NOMO-1 treated with DMSO at 0.1 percent for 48 hours (cell line): ENCODE measurements around the gene TSTD1.
"Not testable (repeated sequence)": the region's sequence is repeated elsewhere in the genome, so short reads cannot be mapped to it uniquely, and the experiment has no call there.

ENCODE experiments used
- DNase-seq: peaks from one replicate; lab custom pipeline; 2025; ENCODE audit not compliant: unreplicated experiment; lab: John Stamatoyannopoulos, UW

The TSTD1 gene

GRCh38 chr1:161037661-161038522 is 872 bp downstream of the TSTD1 start:
- DNase-seq: no peak

- DNase-seq: no peak
These were observed 5.0 kb downstream of the TSTD1 start for GRCh38 chr1:161033751-161034150.

GRCh38 chr1:161032409-161032808 is 6.4 kb downstream of the TSTD1 start:
- DNase-seq: no peak

- DNase-seq: no peak
These were observed 6.9 kb downstream of the TSTD1 start for GRCh38 chr1:161031874-161032273.

GRCh38 chr1:161029466-161029865 is 9.3 kb downstream of the TSTD1 start:
- not testable (repeated sequence) for DNase-seq

GRCh38 chr1:161026954-161027353 is 11.8 kb downstream of the TSTD1 start:
- DNase-seq: not testable (repeated sequence)

GRCh38 chr1:161022432-161022831 is 16.3 kb downstream of the TSTD1 start:
- DNase-seq: not testable (repeated sequence)

- DNase-seq: no peak
These were observed 16.8 kb downstream of the TSTD1 start for GRCh38 chr1:161021970-161022353.

GRCh38 chr1:161021165-161021969 is 17.4 kb downstream of the TSTD1 start:
- peak; percentile 87 for DNase-seq

- peak; percentile 44 for DNase-seq
These were observed 18.1 kb downstream of the TSTD1 start, which contains the start of gene F11R for GRCh38 chr1:161020509-161021164. F11R (minus strand) TSS chr1:161021152; CDS start chr1:161021073, 79 bp downstream.

GRCh38 chr1:161019751-161020495 is 18.8 kb downstream of the TSTD1 start:
- DNase-seq: peak; percentile 28

GRCh38 chr1:161019111-161019660 is 19.6 kb downstream of the TSTD1 start:
- peak; percentile 29 for DNase-seq

GRCh38 chr1:161018631-161018930 is 20.2 kb downstream of the TSTD1 start:
- DNase-seq: no peak

GRCh38 chr1:161017756-161018630 is 20.8 kb downstream of the TSTD1 start:
- DNase-seq: no peak

- not testable (repeated sequence) for DNase-seq
These were observed 21.6 kb downstream of the TSTD1 start for GRCh38 chr1:161017181-161017580.

- not testable (repeated sequence) for DNase-seq
These were observed 22.1 kb downstream of the TSTD1 start for GRCh38 chr1:161016683-161017082.

- peak; percentile 89 for DNase-seq
These were observed 25.1 kb downstream of the TSTD1 start for GRCh38 chr1:161013488-161014230.

GRCh38 chr1:161013131-161013487 is 25.7 kb downstream of the TSTD1 start:
- DNase-seq: no peak

- no peak for DNase-seq
These were observed 26.3 kb downstream of the TSTD1 start for GRCh38 chr1:161012420-161012819.
